GM19025 (cell line): Measurements from ENCODE around the gene MAGI1.
"Not testable (repeated sequence)": the region's sequence is repeated elsewhere in the genome, so short reads cannot be mapped to it uniquely, and the experiment has no call there.

Experiments used
- ATAC-seq: cut with Tn5 transposase; IDR thresholded peaks from one replicate; pipeline ENCODE4 v1.9.1; 2021; ENCODE audit warnings: mild to moderate bottlenecking, low read depth, moderate library complexity; ENCODE audit not compliant: unreplicated experiment

Gene MAGI1

GRCh38 chr3:65584913-65585312, 453.8 kb downstream of the MAGI1 start:
- no peak for ATAC-seq

GRCh38 chr3:65584002-65584401, 454.7 kb downstream of the MAGI1 start:
- no peak for ATAC-seq

GRCh38 chr3:65583188-65583587, 455.5 kb downstream of the MAGI1 start:
- ATAC-seq: no peak

GRCh38 chr3:65582012-65582717, 456.6 kb downstream of the MAGI1 start:
- no peak for ATAC-seq

GRCh38 chr3:65581313-65581712, 457.4 kb downstream of the MAGI1 start:
- ATAC-seq: no peak

GRCh38 chr3:65578861-65579260, 459.9 kb downstream of the MAGI1 start:
- no peak for ATAC-seq

- ATAC-seq: no peak
These were observed 460.8 kb downstream of the MAGI1 start for GRCh38 chr3:65577843-65578430.

- no peak for ATAC-seq
These were observed 461.8 kb downstream of the MAGI1 start for GRCh38 chr3:65576966-65577365.

GRCh38 chr3:65576228-65576627, 462.5 kb downstream of the MAGI1 start:
- ATAC-seq: no peak

GRCh38 chr3:65575376-65575840, 463.3 kb downstream of the MAGI1 start:
- no peak for ATAC-seq

GRCh38 chr3:65573548-65574116, 465.1 kb downstream of the MAGI1 start:
- ATAC-seq: no peak

GRCh38 chr3:65572175-65572777, 466.4 kb downstream of the MAGI1 start:
- no peak for ATAC-seq

GRCh38 chr3:65569845-65570405, 468.8 kb downstream of the MAGI1 start:
- ATAC-seq: no peak

GRCh38 chr3:65569129-65569528, 469.6 kb downstream of the MAGI1 start:
- ATAC-seq: no peak

- no peak for ATAC-seq
These were observed 470.2 kb downstream of the MAGI1 start for GRCh38 chr3:65568497-65568896.

- ATAC-seq: not testable (repeated sequence)
These were observed 473.0 kb downstream of the MAGI1 start for GRCh38 chr3:65565744-65566143.

- ATAC-seq: no peak
These were observed 474.2 kb downstream of the MAGI1 start for GRCh38 chr3:65564483-65564882.

GRCh38 chr3:65563861-65564260, 474.9 kb downstream of the MAGI1 start:
- ATAC-seq: no peak

GRCh38 chr3:65562447-65562846, 476.3 kb downstream of the MAGI1 start:
- ATAC-seq: no peak

GRCh38 chr3:65561617-65562016, 477.1 kb downstream of the MAGI1 start:
- ATAC-seq: no peak

GRCh38 chr3:65560901-65561300, 477.8 kb downstream of the MAGI1 start:
- ATAC-seq: no peak
